HepG2 (cell line): ENCODE data around the gene OVOL3. TPM values are rescaled to one million over a fixed set of nuclear protein-coding genes. Genes with fewer than 3 reads are reported as not detected.
A peak's percentile ranks its signal among the peaks of the same experiment; 100 is the strongest.

Experiments
- AHR ChIP-seq: IDR thresholded peaks from 2 replicates; pipeline ENCODE4 v1.6.1; 2018; ENCODE audit warnings: missing genetic modification reagents, missing compliant biosample characterization
- CBX5 ChIP-seq: sonication (generic); formaldehyde crosslinking; IDR thresholded peaks from 2 replicates; pipeline ENCODE4 v1.4.0; 2020; ENCODE audit warnings: missing genetic modification reagents, borderline replicate concordance
- CHCHD3 ChIP-seq: sonication (generic); formaldehyde crosslinking; IDR thresholded peaks from 2 replicates; pipeline ENCODE4 v1.8.0; 2022; ENCODE audit warnings: mild to moderate bottlenecking, missing genetic modification reagents, moderate library complexity
- FOXK1 ChIP-seq: sonication (generic); formaldehyde crosslinking; IDR thresholded peaks from 2 replicates; pipeline ENCODE4 v1.4.0; 2020; ENCODE audit warnings: low read depth, missing genetic modification reagents, borderline replicate concordance
- HOXA7 ChIP-seq: sonication (generic); formaldehyde crosslinking; IDR thresholded peaks from 2 replicates; pipeline ENCODE4 v1.8.1; 2022; ENCODE audit warnings: mild to moderate bottlenecking, missing genetic modification reagents, moderate library complexity
- KDM2A ChIP-seq: sonication (generic); formaldehyde crosslinking; IDR thresholded peaks from 2 replicates; pipeline ENCODE4 v1.4.0; 2020; ENCODE audit warnings: low read depth, missing genetic modification reagents, borderline replicate concordance
- PAWR ChIP-seq: sonication (generic); formaldehyde crosslinking; IDR thresholded peaks from 2 replicates; pipeline ENCODE4 v1.4.0; 2020; ENCODE audit warnings: missing genetic modification reagents, mild to moderate bottlenecking, borderline replicate concordance
- PCBP1 ChIP-seq: fragments of 200-400 bp; formaldehyde crosslinking; IDR thresholded peaks from 2 replicates; pipeline ENCODE4 v1.6.1; 2017; ENCODE audit warnings: mild to moderate bottlenecking, low read depth, low read length, borderline replicate concordance
- STAG1 ChIP-seq: sonication (generic); formaldehyde crosslinking; IDR thresholded peaks from 2 replicates; pipeline ENCODE4 v1.4.0; 2020; ENCODE audit warnings: missing genetic modification reagents
- TOPORS ChIP-seq: sonication (generic); formaldehyde crosslinking; IDR thresholded peaks from 2 replicates; pipeline ENCODE4 v1.8.0; 2023; ENCODE audit warnings: mild to moderate bottlenecking, missing genetic modification reagents
- ZBTB38 ChIP-seq: sonication (generic); formaldehyde crosslinking; IDR thresholded peaks from 2 replicates; pipeline ENCODE4 v1.5.1; 2020; ENCODE audit warnings: mild to moderate bottlenecking, missing genetic modification reagents
- ZNF558 ChIP-seq: sonication (generic); formaldehyde crosslinking; IDR thresholded peaks from 2 replicates; pipeline ENCODE4 v1.9.0; 2022; ENCODE audit warnings: mild to moderate bottlenecking, missing genetic modification reagents, borderline replicate concordance
- polyA plus RNA-seq, 8 experiments: library from polyadenylated mRNA; depleted of rRNA in 3 of 8; stranded (reverse) in 7 of 8; unstranded in 1 of 8; fragments of >200 nt; fragmentation: Illumina TruSeq in 4 of 8; extraction: Trizol in 4 of 8; gene quantifications; 2 replicates each; pipeline versions ENCODE4 v1.2.1 to v1.2.3, GENCODE V29; 2011 to 2016; ENCODE audit warnings: low read depth in 4 of 8, missing spikeins in 1 of 8, mixed read lengths in 1 of 8; ENCODE audit not compliant: insufficient read depth in 1 of 8
- total RNA-seq, 5 experiments: library from RNA; depleted of rRNA; stranded (reverse); fragments of >200 nt; fragmentation: Illumina TruSeq; extraction: Trizol; gene quantifications; 2 replicates each; pipeline ENCODE4 v1.2.3, GENCODE V29; 2016; ENCODE audit warnings: low read depth in 1 of 5
- TF ChIP-seq, protein P1 (sequence below): sonication (generic); formaldehyde crosslinking; IDR thresholded peaks from 2 replicates; pipeline ENCODE4 v1.5.1; 2020; ENCODE audit warnings: mild to moderate bottlenecking, missing genetic modification reagents, moderate library complexity
- TF ChIP-seq, protein P2 (sequence below): sonication (generic); formaldehyde crosslinking; conservative IDR thresholded peaks from 2 replicates; pipeline ENCODE4 v1.8.0; 2022; ENCODE audit warnings: low read depth, missing genetic modification reagents
- TF ChIP-seq, protein P3 (sequence below): sonication (generic); formaldehyde crosslinking; IDR thresholded peaks from 2 replicates; pipeline ENCODE4 v1.4.0; 2020; ENCODE audit warnings: missing genetic modification reagents, borderline replicate concordance
- TF ChIP-seq, protein P4 (sequence below): sonication (generic); formaldehyde crosslinking; IDR thresholded peaks from 2 replicates; pipeline ENCODE4 v1.5.0; 2020; ENCODE audit warnings: missing genetic modification reagents
- TF ChIP-seq, protein P5 (sequence below): sonication (generic); formaldehyde crosslinking; IDR thresholded peaks from 2 replicates; pipeline ENCODE4 v1.5.1; 2020; ENCODE audit warnings: mild to moderate bottlenecking, missing genetic modification reagents, moderate library complexity

Gene OVOL3
- total and polyA plus RNA-seq, 2 of the 13 experiments (the other 11 are each of a cell fraction or from before 2014, with no cell fraction given), result not detected

DNA sequence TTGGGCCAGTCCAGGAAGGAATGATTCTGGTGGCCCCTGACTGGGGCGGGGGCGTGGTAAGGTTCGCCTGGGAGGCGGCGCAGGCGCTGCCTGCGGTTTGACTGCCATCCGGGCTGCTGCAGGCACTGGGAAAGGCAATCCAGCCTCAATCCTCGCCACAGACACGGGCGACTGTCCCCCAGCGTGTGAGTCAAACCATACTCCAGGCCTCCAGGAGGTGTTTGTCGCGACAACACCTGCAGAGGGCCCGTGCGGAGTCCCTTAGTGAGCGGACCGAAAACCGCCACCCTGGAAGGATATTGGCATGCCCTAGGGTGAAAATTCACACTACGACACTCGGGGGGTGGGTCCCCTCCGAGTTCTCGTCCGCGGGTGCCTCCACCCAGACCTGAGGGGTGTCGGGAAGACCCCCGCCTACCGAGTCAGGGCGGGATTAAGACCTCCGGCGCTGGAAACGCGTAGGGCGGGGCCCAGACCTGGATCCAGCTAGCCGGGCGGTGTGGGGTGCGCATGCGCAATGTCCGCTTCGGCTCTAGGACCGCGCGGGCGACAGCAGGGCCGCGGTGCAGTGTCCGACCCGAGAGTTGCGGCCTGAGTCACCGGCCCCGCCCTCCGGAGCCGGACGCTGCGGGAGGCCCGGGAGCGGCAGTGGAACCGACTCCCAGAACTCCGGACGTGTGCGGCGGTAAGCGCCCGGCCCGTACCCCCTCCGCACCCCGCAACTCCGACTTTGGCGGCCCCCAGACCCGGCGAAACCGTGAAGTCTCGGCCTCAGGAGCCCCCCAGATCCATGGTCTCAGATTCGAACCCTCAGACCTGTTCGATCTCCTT, 28.7 kb downstream of the OVOL3 start, which contains the start of gene CAPNS1 (continued):
- TF ChIP-seq, protein P1, sequence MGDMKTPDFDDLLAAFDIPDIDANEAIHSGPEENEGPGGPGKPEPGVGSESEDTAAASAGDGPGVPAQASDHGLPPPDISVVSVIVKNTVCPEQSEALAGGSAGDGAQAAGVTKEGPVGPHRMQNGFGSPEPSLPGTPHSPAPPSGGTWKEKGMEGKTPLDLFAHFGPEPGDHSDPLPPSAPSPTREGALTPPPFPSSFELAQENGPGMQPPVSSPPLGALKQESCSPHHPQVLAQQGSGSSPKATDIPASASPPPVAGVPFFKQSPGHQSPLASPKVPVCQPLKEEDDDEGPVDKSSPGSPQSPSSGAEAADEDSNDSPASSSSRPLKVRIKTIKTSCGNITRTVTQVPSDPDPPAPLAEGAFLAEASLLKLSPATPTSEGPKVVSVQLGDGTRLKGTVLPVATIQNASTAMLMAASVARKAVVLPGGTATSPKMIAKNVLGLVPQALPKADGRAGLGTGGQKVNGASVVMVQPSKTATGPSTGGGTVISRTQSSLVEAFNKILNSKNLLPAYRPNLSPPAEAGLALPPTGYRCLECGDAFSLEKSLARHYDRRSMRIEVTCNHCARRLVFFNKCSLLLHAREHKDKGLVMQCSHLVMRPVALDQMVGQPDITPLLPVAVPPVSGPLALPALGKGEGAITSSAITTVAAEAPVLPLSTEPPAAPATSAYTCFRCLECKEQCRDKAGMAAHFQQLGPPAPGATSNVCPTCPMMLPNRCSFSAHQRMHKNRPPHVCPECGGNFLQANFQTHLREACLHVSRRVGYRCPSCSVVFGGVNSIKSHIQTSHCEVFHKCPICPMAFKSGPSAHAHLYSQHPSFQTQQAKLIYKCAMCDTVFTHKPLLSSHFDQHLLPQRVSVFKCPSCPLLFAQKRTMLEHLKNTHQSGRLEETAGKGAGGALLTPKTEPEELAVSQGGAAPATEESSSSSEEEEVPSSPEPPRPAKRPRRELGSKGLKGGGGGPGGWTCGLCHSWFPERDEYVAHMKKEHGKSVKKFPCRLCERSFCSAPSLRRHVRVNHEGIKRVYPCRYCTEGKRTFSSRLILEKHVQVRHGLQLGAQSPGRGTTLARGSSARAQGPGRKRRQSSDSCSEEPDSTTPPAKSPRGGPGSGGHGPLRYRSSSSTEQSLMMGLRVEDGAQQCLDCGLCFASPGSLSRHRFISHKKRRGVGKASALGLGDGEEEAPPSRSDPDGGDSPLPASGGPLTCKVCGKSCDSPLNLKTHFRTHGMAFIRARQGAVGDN (CRISPR knock-in tag), result peak; percentile 84
- TF ChIP-seq, protein P2, sequence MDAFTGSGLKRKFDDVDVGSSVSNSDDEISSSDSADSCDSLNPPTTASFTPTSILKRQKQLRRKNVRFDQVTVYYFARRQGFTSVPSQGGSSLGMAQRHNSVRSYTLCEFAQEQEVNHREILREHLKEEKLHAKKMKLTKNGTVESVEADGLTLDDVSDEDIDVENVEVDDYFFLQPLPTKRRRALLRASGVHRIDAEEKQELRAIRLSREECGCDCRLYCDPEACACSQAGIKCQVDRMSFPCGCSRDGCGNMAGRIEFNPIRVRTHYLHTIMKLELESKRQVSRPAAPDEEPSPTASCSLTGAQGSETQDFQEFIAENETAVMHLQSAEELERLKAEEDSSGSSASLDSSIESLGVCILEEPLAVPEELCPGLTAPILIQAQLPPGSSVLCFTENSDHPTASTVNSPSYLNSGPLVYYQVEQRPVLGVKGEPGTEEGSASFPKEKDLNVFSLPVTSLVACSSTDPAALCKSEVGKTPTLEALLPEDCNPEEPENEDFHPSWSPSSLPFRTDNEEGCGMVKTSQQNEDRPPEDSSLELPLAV, result no peak
- no peak for TF ChIP-seq CHCHD3
- TF ChIP-seq, protein P3, sequence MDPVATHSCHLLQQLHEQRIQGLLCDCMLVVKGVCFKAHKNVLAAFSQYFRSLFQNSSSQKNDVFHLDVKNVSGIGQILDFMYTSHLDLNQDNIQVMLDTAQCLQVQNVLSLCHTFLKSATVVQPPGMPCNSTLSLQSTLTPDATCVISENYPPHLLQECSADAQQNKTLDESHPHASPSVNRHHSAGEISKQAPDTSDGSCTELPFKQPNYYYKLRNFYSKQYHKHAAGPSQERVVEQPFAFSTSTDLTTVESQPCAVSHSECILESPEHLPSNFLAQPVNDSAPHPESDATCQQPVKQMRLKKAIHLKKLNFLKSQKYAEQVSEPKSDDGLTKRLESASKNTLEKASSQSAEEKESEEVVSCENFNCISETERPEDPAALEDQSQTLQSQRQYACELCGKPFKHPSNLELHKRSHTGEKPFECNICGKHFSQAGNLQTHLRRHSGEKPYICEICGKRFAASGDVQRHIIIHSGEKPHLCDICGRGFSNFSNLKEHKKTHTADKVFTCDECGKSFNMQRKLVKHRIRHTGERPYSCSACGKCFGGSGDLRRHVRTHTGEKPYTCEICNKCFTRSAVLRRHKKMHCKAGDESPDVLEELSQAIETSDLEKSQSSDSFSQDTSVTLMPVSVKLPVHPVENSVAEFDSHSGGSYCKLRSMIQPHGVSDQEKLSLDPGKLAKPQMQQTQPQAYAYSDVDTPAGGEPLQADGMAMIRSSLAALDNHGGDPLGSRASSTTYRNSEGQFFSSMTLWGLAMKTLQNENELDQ (CRISPR knock-in tag), result no peak
- no peak for TF ChIP-seq AHR
- TF ChIP-seq PAWR (CRISPR knock-in tag), result no peak
- no peak for TF ChIP-seq HOXA7 (CRISPR knock-in tag)
- TF ChIP-seq ZNF558 (CRISPR knock-in tag), result no peak
- peak; percentile 97 for TF ChIP-seq KDM2A (CRISPR knock-in tag)
- no peak for TF ChIP-seq STAG1 (CRISPR knock-in tag)
- 0 out of 2 replicates have a peak, but pooled peaks have one; percentile 63 for TF ChIP-seq TOPORS (CRISPR knock-in tag)
- TF ChIP-seq ZBTB38 (CRISPR knock-in tag), result peak; percentile 62; the same call in 1 of the 2 replicates
- TF ChIP-seq, protein P4, sequence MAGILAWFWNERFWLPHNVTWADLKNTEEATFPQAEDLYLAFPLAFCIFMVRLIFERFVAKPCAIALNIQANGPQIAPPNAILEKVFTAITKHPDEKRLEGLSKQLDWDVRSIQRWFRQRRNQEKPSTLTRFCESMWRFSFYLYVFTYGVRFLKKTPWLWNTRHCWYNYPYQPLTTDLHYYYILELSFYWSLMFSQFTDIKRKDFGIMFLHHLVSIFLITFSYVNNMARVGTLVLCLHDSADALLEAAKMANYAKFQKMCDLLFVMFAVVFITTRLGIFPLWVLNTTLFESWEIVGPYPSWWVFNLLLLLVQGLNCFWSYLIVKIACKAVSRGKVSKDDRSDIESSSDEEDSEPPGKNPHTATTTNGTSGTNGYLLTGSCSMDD (CRISPR knock-in tag), result no peak
- TF ChIP-seq CBX5 (CRISPR knock-in tag), result no peak
- TF ChIP-seq, protein P5, sequence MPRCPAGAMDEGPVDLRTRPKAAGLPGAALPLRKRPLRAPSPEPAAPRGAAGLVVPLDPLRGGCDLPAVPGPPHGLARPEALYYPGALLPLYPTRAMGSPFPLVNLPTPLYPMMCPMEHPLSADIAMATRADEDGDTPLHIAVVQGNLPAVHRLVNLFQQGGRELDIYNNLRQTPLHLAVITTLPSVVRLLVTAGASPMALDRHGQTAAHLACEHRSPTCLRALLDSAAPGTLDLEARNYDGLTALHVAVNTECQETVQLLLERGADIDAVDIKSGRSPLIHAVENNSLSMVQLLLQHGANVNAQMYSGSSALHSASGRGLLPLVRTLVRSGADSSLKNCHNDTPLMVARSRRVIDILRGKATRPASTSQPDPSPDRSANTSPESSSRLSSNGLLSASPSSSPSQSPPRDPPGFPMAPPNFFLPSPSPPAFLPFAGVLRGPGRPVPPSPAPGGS, result no peak
- TF ChIP-seq FOXK1 (CRISPR knock-in tag), result peak; percentile 72; the same call in 1 of the 2 replicates
- TF ChIP-seq PCBP1, result 0 out of 2 replicates have a peak, but pooled peaks have one; percentile 69
